ENCODE results near the gene ATG4C.

- TF ChIP-seq, protein P1, sequence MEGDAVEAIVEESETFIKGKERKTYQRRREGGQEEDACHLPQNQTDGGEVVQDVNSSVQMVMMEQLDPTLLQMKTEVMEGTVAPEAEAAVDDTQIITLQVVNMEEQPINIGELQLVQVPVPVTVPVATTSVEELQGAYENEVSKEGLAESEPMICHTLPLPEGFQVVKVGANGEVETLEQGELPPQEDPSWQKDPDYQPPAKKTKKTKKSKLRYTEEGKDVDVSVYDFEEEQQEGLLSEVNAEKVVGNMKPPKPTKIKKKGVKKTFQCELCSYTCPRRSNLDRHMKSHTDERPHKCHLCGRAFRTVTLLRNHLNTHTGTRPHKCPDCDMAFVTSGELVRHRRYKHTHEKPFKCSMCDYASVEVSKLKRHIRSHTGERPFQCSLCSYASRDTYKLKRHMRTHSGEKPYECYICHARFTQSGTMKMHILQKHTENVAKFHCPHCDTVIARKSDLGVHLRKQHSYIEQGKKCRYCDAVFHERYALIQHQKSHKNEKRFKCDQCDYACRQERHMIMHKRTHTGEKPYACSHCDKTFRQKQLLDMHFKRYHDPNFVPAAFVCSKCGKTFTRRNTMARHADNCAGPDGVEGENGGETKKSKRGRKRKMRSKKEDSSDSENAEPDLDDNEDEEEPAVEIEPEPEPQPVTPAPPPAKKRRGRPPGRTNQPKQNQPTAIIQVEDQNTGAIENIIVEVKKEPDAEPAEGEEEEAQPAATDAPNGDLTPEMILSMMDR (IDR thresholded peaks at IDR 0.05): no peak
- TF ChIP-seq POLR2A (IDR thresholded peaks at IDR 0.05): no peak
Observed at GRCh38 chr1:62875676-62876075, 91.7 kb downstream of the ATG4C start.
